AG04449 (cell line): Measurements from ENCODE around the gene ARHGAP33.
"Not testable (repeated sequence)": the region's sequence is repeated elsewhere in the genome, so short reads cannot be mapped to it uniquely, and the experiment has no call there.

Experiments used
- CTCF ChIA-PET: fragments of 350-600 bp; formaldehyde crosslinking; extraction: SDS; loops from one replicate; lab custom pipeline; 2021; ENCODE audit warnings: antibody characterized with exemption; lab: Yijun Ruan, JAX
- POLR2A ChIA-PET: fragments of 400-600, 350-600 bp; formaldehyde crosslinking; extraction: SDS; loops from one replicate; lab custom pipeline; 2020; ENCODE audit warnings: antibody characterized with exemption, inconsistent platforms; lab: Yijun Ruan, JAX
- DNase-seq: peaks from one replicate; pipeline ENCODE4 v3.0.0-alpha.2; 2010; ENCODE audit warnings: low read depth, low spot score
- H3K4me3 ChIP-seq: 2 replicates; pipeline ENCODE4 v1.5.1; 2011; ENCODE audit warnings: low read depth, mild to moderate bottlenecking, control low read depth, low read length
- TF ChIP-seq, protein P1 (sequence below): IDR thresholded peaks from one replicate; pipeline ENCODE4 v1.5.1; 2011; ENCODE audit warnings: mild to moderate bottlenecking, moderate library complexity, low read length, control low read depth, inconsistent platforms; ENCODE audit not compliant: insufficient read depth; ENCODE audit errors: missing control alignments

ARHGAP33 gene

DNA sequence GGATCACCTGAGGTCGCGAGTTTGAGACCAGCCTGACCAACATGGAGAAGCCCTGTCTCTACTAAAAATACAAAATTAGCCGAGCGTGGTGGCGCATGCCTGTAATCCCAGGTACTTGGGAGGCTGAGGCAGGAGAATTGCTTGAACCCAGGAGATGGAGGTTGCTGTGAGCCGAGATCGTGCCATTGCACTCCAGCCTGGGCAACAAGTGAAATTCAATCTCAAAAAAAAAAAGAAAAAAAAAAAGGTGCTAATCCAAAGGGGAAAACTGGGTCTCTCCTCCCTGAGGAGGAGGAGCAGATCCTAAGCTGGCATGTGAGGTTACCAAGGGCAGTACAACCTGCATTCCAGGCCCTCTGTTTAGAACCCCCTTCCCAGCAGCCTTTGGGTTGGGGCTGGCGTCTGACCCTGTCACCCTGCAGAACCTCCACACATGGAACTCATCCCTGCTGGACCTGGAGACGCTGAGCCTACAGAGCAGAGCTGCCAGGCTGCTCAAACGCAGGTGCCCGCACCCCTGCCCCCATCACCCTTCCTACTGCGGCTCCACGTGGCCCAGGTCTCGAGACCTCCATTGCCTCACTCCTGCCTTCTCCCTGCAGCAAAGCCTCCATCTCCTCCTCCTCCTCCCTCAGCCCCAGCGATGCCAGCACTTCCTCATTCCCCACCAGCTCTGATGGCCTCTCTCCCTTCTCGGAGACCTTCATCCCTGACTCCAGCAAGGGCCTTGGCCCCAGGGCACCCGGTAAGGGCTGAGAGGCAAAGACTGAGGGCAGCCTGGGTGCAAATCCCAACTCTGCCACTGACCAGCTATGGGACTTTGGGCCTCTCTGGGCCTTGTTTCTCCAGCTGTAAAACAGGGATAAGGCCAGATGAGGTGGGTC, 10.7 kb upstream of the ARHGAP33 start:
- TF ChIP-seq, protein P1, sequence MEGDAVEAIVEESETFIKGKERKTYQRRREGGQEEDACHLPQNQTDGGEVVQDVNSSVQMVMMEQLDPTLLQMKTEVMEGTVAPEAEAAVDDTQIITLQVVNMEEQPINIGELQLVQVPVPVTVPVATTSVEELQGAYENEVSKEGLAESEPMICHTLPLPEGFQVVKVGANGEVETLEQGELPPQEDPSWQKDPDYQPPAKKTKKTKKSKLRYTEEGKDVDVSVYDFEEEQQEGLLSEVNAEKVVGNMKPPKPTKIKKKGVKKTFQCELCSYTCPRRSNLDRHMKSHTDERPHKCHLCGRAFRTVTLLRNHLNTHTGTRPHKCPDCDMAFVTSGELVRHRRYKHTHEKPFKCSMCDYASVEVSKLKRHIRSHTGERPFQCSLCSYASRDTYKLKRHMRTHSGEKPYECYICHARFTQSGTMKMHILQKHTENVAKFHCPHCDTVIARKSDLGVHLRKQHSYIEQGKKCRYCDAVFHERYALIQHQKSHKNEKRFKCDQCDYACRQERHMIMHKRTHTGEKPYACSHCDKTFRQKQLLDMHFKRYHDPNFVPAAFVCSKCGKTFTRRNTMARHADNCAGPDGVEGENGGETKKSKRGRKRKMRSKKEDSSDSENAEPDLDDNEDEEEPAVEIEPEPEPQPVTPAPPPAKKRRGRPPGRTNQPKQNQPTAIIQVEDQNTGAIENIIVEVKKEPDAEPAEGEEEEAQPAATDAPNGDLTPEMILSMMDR = no peak
- H3K4me3 ChIP-seq = no peak overlapping the region
- ChIA-PET POLR2A (interaction anchor here (1.3 kb wide), 1 partner anchor 16 kb away, joined by 3 read pairs; the partner anchor contains the start of gene LIN37), CTCF (no interaction called here)
- DNase-seq = no peak

DNA sequence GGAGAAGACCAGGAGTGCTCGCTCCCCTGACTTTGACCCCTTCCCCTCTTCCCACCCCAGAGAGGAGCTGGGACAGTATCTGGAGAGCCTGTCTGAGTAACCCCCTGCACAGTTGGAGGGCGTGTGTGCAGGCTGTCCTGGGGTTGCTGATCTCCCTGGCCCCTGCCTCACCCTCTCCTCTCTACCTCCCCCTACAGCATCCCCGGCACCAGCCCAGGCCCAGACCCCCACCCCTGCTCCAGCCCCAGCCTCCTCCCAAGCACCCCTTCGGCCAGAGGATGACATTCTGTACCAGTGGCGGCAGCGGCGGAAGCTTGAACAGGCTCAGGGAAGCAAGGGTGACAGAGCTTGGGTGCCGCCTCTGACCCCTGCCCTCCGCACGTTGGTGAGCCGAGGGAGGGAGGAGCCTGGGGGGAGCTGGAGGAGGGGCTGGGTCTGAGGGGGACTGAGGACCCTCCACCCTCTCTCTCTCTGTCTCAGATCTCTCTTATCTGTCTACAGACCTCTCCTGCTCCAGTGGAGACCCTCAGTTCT, 8.7 kb upstream of the ARHGAP33 start:
- ChIA-PET POLR2A (interaction anchor here (0.5 kb wide), 1 partner anchor 164 kb away, joined by 3 read pairs; no protein-coding TSS in a partner anchor), CTCF (no interaction called here)
- no peak overlapping the region for H3K4me3 ChIP-seq
- TF ChIP-seq, protein P1 = no peak
- no peak for DNase-seq

DNA sequence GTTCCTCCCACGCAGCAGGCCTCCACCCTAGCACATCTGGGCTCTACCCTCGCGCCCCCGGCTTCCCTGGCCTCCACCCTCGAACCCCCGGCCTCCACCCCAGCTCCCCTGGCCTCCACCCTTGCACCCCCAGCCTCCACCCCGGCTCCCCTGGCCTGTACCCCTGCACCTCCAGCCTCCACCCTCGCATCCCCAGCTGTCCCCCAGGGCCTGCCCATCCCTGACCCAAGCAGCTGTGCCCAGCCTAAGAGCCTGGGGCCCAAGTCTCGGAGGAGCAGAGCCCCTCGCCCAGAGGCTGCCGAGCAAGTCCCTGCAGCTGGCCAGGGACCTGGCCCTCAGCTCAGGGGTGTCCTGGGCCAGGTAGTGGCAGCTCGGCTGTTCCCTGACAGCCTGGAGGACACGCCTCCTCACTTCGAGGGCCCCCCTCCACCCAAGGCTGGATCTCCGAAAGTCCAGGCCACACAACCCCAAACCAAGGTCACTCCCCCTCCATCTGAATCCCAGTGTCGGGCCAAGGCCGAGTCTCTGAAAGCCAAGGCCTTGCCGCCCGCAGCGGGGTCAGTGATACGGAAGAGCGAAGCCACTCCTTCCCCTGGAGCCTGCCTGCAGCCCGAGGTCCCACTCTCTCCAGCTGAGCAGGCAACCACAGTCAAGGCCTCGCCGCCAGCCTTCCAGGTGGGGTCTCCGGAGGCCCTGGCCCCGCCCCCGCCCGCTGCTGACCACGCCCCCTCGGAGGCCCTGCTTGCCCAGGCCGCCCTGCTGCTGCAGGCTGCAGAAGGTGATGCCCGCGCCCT, 7.9 kb upstream of the ARHGAP33 start:
- ChIA-PET CTCF (no interaction called here), POLR2A (interaction anchor here (0.5 kb wide), 1 partner anchor 163 kb away, joined by 3 read pairs; no protein-coding TSS in a partner anchor)
- DNase-seq = no peak
- TF ChIP-seq, protein P1 = no peak
- no peak overlapping the region for H3K4me3 ChIP-seq

DNA sequence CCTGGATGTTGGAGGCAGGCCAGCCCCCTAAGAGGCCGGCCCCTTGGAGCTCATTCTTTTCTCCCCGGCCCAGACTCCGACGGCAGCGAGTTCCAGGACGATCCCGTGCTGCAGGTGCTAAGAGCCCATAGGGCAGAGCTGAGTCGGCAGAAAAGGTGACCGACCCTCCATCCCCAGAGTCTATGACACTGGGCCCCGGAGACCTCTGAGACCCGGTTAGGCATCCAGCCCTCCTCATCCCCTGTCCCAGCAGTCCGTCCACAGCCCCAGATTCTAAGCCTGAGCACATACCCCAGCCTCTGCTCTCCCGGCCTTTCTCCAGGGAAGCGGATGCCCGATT, 7.3 kb upstream of the ARHGAP33 start:
- POLR2A ChIA-PET = no interaction called here
- H3K4me3 ChIP-seq = no peak overlapping the region
- CTCF ChIA-PET = no interaction called here

DNA sequence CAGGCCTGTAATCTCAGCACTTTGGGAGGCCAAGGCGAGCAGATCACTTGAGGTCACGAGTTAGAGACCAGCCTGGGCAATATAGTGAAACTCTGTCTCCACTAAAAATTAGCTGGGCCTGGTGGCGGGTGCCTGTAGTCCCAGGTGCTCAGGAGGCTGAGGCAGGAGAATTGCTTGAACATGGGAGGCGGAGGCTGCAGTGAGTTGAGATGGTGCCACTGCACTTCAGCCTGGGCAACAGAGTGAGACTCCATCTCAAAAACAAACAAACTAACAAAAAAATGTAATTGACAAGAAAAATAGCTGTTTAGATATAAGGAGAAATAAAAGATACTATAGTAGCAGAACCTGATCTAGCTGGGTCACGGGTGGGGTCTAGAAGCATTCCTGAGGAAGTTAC, 3.0 kb upstream of the ARHGAP33 start:
- POLR2A ChIA-PET = interaction anchor here (1.6 kb wide), 1 partner anchor 24 kb away, joined by 4 read pairs; the partner anchor contains the start of gene LIN37
- not testable (repeated sequence) for H3K4me3 ChIP-seq, DNase-seq
- CTCF ChIA-PET = interaction anchor here (1.1 to 1.6 kb wide), 2 partner anchors 80 to 159 kb away, joined by 3 read pairs; no protein-coding TSS in a partner anchor

More for the DNA sequence above, 7.3 kb upstream of the ARHGAP33 start:
- no peak for DNase-seq
- TF ChIP-seq, protein P1 = no peak

DNA sequence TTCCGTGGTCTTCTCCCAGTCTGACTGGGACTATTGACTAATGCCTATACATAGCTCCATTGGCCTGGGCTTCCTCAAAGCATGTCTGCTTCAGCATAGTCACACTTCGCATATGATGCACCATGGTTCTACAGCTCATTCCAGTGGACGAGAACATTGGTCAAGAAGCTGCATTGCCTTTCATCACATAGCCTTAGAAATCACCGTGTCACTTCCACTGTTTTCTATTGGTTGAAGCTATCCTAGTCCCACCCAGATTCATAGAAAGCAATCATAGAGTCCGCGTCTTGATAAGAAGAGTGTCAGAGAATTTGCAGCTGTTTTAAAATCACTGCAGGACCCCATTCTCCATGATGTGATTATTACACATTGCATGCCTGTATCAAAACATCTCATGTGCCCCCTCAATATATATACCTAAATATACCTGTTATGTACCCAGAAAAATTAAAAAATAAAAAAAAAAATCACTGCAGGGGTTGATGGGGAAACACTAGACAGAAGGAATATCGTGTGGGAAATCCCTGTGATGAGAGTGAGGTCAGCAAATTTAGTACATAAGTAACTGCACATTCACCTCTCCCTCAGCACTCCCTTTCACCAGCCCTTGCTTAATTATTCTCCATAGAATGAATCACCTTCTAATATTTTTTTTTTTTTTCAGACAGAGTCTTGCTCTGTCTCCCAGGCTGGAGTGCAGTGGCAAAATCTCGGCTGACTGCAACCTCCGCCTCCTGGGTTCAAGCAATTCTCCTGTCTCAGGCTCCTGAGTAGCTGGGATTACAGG, 2.2 kb upstream of the ARHGAP33 start:
- no peak for DNase-seq
- H3K4me3 ChIP-seq = no peak overlapping the region
- CTCF ChIA-PET = interaction anchor here (1.1 to 1.6 kb wide), 2 partner anchors 81 to 158 kb away, joined by 3 read pairs; no protein-coding TSS in a partner anchor
- POLR2A ChIA-PET = interaction anchor here (1.6 kb wide), 1 partner anchor 25 kb away, joined by 4 read pairs; the partner anchor contains the start of gene LIN37
- TF ChIP-seq, protein P1 = no peak
